DMS79 treated with DMSO at 0.1 percent for 48 hours (cell line): ENCODE results near the gene FHIT.
"Not testable (repeated sequence)": the region's sequence is repeated elsewhere in the genome, so short reads cannot be mapped to it uniquely, and the experiment has no call there.

Experiments
- DNase-seq: peaks from one replicate; lab custom pipeline; 2025; lab: John Stamatoyannopoulos, UW

Gene FHIT

DNA sequence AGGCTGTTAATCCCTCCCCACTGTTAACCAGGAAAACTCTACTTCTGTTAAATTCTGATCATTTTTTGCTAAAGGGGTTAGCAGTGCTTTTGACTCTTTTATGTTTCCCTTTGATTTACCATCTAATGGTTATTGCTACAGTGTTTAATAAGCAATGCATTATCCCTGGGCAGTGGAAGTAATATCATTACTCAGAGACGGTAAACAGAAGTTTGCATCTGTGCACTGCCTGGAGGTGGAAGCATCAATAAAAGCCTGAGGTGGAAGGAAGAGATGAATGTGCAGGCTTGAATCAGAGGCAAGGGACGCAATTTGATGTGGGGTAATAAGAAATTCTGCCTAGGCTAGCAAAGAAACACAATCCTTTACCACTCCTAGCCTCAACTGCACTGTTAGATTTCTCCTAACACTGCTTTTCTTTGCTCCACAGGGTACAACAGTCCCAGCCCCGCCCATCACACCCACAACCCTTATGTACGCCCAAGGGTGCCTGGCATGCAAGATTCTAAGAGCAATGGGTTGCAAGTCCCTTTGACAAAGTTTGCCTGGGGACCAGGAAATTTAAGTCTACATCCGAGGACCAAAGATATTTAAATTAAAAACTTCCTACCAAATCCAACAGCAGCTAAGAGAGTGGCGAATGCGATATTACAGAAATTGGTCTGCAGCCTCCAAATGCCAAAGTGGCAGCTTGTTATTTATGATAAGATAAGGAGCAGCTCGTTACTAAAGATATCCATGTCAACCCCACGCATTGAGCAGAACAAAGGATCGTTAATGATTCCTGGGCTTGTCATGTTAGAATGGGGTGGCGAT lies 261.4 kb downstream of the FHIT start:
- DNase-seq: no peak

DNA sequence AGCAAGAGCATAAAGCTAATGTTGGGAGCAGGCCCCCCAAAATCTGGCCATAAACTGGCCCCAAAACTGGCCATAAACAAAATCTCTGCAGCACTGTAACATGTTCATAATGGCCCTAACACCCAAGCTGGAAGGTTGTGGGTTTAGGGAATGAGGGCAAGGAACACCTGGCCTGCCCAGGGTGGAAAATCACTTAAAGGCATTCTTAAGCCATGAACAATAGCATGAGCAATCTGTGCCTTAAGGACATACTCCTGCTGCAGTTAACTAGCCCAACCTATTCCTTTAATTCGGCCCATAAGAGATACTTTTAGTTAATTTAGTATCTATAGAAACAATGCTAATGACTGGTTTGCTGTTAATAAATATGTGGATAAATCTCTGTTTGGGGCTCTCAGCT lies 264.1 kb downstream of the FHIT start:
- not testable (repeated sequence) for DNase-seq

DNA sequence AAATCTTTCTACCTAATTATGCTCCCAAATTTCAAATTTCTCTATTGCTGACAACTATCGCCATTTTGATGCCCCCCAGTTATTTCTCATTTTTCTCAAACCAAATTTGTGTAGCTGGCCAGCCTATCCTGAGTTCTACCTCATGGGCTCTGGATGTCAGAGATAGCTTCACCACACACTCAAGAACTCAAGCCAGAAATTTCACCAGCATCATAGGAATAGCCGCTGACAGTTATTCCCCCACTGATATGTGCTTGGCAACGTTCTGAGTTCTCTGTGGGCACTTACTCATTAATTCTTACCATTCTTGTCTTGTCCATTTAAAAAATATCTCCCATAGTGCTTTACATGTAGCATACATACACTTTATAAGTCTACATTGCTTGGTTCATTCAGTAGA lies 264.7 kb downstream of the FHIT start:
- DNase-seq: no peak

DNA sequence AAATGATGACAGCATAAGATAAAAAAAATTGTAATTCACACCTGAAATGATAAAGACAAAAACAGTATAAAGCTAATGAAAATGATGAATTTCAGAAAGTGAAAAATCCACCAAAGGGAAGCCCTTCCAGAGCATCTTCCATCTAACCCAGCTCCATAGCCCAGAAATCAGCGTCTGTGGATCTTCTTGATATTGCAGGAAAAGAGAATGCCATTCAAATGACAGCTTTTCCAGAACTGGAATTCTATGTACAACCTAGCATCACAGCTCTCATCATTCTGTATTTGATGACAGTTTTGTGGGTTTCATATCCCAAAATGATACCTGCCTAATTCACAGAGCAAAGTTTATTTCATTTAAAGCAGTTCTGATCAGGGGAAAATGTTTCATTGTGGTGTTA lies 267.3 kb downstream of the FHIT start:
- DNase-seq: no peak

DNA sequence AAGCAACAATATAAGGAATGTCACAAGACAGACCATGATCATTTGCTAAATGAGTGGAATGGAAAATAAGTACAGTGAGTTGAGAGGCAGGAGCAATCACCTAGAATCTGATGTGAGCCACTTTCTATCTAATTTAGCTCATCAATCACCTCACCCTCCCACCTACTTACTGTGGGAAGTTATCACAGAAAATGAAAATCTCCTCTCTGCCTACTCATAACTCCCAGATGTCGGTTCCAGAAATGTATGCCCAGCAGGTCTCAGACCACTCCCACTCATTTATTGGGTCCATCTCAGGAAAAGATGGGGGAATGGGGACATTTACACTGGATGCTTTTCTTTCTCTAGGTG lies 270.9 kb downstream of the FHIT start:
- DNase-seq: no peak

DNA sequence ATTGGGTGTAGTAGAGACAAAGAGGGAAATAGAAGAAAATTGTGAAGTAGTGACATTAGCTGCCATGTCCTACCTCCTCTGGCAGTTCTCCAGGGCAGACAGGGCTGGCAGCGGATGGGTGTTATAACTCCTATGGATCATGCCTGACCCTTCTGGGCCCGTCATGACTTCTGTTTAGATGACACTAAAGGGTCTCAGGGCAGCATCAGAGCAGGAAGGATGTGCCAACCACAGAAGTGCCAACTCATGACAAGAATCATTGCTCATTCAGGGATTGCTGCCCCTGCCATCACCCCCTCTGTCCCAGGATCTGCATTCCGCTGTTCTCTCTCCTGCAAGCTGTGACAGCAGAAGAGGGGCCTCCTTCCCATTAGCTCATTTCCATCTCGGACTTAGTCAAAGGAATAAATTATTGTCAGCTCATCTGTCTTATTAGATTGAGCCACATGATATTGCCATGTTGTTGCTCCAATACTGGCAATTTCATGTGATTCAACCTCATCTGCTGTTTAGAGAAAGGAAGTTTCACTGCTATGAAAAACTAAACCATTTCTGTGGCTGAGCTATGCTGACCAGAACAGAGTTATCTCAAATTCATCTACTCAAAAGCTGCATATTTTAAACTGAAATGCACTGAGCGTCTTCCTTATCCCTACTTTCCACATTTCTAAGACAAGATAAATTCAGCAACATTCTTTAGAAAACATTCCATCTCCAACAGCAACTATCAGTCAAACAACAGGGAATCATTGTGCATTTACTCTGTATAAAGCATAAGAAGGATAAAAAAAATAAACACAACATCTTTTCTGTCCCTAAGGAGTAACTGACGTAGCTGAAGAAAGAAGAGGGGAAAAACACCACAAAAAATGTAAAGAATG lies 271.6 kb downstream of the FHIT start:
- no peak for DNase-seq

DNA sequence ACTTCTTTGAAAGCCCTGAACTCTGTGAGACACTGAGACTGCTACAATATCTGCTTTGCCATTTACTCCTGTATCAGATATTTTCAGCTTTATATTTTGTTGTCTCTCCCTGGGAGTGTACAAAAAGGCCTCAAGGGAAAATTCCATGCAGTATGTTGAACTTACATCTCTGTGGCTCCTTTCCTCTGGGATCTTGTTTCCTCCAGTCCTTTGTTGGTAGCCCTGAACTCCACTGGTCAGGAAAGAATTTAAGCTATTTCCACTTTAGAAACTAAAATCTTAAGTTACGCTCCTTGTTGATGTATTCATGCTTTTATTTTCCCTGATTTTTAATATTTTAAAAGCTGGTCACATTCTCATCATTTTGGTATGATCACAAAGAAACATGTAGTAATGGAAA lies 277.9 kb downstream of the FHIT start:
- no peak for DNase-seq

DNA sequence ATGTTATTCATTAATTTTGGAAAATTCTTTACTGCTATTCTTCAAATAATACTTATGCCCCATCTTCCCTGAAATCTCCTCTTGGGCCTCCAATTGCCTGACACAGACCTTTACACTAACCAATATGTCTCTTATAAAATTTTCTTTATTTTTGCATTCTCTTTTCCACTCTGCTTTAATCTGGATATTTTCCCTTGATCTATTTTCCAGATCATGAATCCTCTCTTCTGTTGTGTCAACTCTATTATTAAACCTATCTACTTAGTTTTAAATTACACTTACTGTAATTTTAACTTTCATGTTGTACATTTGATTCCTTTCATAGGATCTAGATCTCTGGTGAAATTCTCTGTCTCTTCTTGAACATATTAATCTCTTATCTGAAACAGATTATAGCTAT lies 278.7 kb downstream of the FHIT start:
- DNase-seq: no peak

DNA sequence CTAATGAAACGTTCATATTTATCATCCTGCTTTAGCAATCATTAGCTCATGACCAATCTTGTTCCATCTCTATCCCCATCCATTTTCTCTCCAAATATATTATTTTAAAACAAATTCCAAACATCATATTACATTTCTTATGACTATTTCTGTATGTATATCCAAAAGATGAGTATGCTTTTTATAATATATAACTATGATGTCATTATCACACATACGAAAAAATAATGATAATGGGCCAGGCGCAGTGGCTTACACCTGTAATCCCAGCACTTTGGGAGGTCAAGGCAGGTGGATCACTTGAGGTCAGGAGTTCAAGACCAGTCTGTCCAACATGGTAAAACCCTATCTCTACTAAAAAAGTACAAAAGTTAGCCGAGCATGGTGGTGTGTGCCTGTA lies 280.4 kb downstream of the FHIT start:
- DNase-seq: no peak

DNA sequence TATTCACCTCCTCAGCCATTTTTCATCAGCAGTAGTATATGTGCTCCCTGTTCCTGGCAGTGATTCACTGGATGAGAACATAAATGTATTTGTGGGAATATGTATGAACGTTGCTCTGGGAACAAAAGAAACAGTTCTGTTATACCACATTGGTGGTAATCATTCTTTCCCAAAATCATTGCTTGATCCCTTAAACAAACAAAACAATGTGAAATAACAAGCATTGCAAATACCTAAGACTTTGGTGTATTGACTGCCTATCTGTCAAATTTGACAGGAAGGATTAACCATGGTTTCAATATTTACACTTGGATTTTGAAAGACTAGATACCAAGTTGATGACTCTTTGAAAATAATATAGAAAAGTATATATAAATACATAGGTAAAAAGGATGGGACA lies 284.1 kb downstream of the FHIT start:
- DNase-seq: no peak

DNA sequence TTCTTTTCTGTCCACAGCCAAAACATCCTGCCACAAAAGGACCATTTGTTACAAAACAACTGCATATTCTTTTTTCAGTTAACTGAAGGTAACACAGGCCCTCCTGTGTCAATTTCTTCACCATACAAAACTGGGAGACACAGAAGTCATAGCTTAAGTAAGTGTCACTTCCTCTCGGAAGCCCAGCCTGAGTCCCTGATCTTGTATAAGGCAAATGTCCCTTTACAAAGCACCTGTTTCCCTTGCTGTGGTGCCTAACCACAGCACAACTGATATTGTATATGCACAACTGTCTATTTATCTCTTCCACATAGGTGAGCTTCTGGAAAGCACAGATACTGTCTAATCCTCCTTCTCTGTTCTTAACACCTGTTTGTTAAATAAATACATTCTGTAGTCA lies 293.7 kb downstream of the FHIT start:
- DNase-seq: no peak

DNA sequence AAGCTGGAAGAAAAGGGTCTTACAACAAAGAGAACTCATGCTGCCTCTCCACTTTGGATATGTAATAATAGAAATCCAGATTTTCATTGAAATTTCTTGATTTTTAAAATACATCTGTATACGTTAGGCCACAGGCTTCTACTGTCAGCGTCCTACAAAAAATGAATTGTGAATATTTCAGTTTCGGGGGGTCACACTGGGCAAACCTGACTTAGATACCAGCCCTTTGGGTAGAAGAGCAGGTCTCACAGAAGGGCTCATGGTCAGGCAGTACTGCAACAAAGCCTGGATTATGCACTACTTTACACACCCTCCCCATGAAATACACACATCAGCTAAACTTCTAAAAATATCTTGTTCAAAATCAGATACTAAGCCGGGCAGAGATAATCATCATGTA lies 294.5 kb downstream of the FHIT start:
- DNase-seq: no peak

DNA sequence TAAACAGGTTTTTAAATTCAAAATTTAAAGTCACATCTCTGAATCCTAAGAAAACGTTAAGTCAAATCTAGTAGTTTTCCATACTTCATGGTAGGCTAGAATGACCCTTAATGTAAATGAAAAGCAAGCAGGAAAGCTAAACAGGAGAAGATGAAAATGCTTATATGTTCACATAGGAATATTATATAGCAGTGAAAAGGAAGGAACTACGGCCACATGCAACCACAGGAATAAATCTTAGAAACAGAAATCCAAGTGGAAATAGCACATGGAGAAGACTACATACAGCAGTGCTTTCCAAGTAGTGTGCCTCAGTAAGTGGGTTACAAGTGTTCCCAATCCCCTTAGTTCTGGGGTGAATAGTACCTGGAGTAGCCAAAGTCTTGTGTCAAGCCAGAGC lies 296.2 kb downstream of the FHIT start:
- no peak for DNase-seq

DNA sequence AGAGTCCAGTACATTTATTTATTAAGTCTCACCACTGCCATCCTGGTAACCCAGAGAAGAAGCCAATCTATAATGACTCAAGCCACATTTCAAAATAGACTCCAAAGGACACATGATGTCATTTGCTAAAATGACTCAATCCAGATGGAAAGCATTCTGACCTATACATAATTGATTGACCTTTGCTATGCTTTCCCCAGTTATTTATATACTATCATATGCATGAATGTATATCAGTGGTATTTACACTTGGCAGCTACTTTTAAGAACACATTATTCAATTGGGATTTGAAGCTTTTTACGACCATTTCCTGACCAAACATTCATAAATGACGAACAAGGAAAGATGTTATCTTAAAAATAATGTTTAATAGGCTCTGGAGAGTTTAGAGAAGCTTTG lies 297.2 kb downstream of the FHIT start:
- DNase-seq: no peak

DNA sequence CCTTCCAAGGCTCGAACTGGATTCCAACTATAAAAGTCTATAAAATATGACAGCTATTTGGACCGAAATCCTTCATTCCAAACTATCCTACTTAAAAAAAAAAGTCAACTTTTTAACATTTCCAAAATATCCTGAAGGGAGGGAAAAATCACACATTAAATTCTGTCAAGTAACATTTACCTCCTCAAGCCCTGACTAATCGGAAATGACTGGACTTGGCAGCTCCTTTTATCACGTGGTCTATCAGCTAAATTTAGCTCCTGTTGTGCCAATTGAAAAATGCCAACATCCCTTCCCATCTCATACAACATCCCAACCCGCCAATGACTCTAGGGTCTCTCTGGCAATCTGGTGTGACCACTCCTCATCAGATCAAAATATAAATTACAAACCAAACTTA lies 297.9 kb downstream of the FHIT start:
- DNase-seq: no peak

DNA sequence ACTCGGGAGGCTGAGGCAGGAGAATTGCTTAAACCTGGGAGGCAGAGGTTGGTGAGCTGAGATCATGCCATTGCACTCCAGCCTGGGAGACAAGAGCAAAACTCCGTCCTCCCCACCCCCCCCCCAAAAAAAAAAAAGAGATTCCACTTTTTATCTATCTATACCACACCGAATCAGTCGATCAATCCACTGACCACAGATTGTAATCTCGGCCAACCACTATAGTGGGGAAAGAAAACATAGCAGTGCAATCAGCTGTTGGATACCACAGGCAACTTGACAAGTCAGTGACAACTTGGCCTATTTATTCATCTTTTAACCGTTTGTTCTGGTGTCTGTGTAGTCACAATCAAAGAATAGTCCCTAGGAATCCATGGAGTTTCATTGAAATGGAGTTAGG lies 299.2 kb downstream of the FHIT start:
- DNase-seq: no peak

DNA sequence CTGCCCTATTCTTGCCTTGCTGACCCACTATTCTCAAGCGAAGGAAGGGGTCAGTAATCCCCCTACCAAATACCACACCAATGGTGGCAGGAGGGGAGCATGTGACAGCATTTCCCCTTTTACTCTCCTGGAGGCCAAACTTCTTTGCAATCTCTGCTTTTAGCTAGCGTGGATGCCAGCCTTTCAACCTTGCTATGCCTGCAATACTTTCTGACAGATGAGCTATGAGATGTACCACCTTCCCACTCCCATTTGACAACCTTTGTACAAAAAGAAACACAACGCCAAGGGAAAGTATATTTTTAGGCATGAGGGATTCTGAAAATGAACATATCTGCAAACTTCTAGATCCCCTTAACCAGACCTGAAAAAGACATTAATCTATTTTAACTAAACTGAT lies 302.1 kb downstream of the FHIT start:
- DNase-seq: no peak

DNA sequence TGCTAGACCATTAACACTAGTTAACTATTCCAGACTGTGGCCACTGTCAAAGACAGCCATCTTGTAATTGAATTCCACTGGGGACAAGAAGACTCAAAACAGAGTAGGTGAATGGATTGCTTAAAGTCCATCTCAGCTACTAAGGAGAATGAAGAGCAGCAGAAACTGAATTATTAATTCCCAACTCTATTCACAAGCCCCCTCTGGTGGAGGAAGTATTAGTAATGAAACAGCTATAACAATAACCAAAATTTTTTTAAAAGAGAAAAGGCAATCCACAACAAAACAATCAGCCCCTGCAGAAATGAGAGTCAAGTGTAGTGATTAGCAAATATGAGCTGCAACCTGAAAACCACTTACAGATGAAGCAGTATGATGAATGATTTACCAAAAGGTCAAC lies 302.8 kb downstream of the FHIT start:
- DNase-seq: no peak

DNA sequence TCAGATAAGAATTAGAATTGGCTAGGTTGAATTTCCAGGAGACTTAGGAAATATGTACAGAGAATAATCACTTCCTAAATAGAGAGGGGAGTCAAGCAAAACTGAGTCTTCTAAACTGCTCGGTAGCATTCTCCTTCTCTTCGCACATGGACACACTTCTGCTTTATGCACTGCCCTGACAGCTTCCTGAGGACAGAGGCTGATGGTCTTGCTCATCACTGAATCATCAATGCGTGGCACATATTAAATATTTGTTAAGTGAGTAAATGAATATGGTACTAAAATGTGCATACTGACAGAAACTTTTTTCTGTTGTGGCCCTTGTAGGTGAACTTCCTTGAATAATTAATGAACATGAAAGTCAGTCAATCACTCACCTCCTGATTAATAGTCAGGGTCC lies 315.5 kb downstream of the FHIT start:
- DNase-seq: no peak

DNA sequence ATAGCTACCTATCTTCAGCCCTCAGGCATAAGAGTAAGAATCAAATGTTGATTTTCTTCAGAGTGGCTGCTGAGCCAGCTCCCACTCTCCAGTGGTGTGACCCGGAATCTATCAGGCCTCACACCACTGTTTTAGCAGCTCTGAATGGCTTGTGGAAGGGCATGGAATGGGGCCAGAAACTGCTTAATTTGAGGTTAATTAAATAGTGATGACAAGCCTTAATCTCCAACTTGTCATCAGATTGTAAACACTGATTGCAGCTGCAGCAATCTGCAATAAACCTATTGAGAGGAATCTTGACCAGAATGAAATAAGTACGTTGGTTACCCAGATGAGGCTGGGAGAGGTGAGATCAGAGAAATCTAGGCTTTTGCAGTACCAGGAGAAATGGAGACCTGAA lies 317.4 kb downstream of the FHIT start:
- peak; percentile 24 for DNase-seq

DNA sequence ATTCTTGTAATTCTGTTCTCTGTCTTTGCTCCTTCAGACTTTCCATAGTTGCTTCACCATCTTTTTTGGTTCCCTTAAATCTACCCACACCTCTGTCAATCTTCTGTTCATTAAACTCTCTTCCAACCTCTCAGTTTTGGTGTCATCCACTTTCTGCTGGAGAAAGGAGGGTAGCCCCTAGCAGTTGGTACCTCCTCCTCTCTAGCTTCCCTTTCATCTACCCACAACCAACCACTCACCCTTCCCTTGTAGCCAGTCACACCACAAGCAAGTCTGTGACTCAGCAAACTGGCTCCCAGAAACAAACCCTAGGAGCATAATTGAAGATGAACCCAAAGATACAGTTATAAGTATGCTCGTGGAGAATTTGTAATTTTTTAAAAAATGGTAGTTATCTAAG lies 318.6 kb downstream of the FHIT start:
- DNase-seq: no peak

DNA sequence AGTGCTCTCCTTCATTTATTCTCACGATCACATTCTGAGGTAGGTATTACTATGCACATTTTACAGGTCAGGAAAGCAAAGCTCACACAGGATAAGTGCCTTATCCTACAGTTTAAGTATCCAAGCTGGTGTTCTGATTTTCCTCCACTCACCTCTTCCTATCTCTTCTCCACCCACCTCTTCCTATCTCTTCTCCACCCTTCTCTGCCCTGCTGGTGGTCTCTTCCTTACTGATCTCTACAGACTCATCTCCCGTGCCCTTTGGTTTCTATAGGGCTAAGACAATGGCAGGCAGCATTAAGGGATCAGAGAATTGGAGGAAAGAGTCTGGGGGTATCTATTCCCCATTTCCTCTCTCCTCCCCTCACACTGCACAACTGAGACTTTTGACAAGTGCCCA lies 319.1 kb downstream of the FHIT start:
- no peak for DNase-seq

DNA sequence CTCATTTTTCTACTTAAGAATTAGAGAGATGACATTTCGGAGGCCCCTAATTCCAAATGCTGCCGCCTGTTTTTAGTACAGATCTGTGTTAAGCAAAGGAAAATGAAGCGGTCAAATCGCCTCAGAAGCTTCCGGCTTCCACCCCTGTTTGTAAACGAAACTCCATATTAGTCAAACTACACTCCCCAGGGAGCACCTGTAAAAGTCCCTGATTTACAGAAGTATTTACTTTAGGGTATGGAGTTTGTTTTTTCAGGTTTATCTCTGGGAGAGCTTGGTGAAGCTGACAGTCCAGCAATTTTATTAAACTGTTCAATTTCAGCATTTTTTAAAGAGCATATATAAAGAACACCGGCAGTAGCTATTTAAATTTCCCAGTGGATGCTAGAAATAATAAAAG lies 319.8 kb downstream of the FHIT start:
- DNase-seq: peak; percentile 3

DNA sequence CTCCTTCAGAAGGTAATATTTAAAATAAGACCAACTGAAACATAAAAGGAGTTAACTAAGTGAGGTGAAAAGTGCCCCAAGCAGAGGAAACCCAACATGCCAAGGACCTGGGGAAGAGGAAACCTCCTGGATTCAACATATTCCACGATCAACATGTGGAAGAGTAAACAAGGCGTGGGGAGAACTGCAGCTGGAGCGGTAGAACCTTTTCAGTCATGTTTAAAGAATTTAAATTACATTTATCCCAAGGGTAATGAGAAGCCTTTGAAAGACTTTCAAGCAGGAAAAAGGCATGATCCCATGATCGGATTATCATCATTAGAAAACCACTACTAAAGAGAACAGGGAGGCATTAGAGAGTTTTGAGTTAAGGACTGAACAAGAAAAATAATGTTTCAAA lies 330.7 kb downstream of the FHIT start:
- no peak for DNase-seq
